Activated CD8-positive, alpha-beta memory T cell treated with anti-CD3 and anti-CD28 coated beads, Interleukin-2, amount 50 U/mL, for 24 hours (primary cell): Measurements from ENCODE around the gene ATP1A2.
"Not testable (repeated sequence)": the region's sequence is repeated elsewhere in the genome, so short reads cannot be mapped to it uniquely, and the experiment has no call there.

Source experiments
- DNase-seq: peaks from one replicate; pipeline ENCODE4 v3.0.0-alpha.2; 2020; ENCODE audit errors: extremely low read depth

The ATP1A2 gene

DNA sequence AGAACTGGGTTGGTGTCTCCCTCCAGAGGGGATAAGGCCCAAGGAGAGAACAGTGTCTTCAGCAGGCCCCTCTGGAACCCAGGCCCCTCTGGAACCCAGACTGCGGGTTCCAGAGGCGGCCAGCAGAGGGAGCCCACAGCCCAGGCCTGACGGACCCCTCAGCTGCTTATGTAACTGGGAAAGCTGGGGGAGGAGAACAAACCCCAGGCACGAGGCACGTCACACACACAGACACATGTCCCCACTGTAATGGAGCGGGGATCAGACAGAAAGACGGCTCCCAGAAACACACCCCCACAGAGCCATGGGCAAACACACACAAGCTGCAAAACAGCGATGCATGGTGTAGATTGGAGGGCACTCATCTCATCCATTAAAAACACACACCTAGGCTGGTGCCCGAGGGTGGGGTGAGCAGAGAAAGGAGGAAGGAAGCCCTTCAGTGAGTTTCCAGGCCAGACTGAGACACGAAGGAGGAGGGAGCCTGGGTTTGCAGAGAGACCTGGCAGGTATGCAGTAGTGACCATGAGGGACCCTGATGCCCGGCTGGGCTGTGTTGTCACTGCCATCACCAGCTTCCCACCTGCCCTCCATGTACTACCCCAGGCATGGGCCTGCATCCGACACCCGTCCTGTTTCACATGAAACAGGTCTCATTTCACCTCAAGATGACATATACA, 14.4 kb upstream of the ATP1A2 start:
- DNase-seq = peak; percentile 42

DNA sequence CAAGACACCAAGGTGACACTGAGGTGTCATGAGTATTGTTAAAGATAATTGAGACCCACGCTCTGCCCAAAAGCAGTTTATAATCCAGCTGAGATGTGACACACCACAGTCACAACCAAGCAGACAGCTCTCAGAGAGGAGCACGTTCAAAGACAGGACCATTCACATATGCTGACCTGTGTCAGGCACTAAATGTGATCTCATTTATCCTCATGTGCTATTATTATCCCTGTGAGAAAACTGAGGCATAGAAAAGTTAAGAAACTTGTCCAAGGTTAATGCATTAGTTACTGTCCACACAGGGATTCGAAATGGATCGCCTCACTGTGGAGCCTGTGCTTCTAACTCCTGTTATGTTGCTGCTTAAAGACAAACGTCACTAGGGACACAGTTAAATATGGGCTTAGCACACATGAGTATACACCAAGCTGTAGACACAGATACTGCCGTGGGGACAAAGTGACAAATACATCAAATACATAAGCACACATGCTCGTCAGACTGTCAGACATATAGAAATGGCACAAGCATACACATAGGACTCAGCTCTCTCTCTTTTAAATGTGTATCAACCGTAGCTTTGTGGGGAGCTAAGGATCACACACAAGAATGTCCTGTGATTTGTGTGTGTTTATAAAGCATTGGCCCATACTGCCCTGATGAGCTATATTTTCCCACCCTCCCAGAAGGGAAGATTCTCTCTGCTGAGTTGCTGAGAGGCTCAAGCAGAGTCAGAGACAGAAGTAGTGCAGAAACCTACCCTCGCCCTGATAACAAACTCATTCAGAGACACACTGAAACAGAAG, 13.6 kb upstream of the ATP1A2 start:
- no peak for DNase-seq

DNA sequence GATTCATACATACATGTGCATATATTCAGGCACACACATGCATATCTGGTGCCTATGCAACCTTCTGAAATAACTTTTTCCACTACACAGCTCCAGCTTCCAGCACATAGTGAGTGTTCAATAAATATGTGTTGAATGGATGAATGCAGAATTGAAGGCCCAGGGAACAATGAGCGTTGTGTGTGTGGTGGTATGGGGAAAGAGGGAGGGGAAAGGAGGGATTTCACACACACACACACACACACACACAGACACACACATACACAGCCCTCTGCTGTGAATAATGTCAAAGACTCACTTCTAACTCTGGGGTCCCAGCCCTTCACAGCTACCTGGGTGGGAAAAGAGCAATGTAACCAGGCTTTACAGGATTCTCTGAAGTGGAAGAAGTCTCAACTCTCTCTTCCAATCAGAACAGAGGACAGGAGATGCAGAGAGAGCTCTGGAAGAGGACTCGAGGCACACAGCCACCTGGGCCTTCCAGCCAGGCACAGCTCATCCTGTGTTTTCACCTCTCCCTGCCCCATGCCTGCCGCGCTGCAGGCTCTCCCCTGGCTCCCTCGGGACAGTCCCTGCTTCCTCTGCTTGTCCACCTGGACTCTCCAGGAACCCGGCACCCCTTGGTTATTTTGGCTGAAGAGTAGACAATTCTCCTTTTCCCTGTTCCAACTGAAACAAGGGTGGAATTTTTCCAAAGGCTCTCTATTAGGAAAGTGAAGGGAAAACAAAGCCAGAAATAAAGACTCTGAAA, 11.7 kb upstream of the ATP1A2 start:
- DNase-seq = no peak

DNA sequence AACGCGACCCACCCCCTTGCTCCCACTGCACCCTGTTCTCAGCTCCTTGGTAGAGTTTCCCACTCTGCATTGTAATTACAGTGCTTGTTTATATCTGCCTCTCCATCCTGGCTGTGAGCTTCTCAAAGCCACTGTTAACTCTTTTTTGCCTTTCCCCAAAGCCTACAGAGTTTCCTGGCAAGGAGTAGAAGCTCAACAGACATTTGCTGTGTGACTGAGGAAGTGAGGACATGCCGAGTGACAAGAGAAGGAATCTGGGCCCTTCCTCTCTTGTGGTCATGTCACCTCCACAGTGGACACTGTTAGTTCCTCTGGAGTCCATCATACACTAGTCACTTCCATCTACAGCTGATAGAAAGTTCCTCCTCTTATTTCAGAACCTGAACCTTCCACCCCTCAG, 11.1 kb upstream of the ATP1A2 start:
- DNase-seq = no peak

DNA sequence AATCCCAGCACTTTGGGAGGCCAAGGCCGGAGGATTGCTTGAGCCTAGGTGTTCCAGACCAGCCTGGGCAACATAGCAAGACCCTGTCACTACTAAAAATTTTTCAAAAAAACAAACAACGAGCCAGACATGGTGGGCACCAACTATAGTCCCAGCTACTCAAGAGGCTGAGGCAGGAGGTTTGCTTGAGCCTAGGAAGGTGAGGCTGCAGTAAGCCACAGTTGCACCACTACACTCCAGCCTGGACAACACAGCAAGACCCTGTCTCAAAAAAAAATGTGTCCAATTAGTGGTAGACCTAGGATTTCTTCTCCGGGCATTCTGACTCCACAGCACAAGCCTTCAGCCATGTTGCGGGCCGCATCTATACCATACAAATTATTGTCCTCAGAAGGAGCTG, 10.4 kb upstream of the ATP1A2 start:
- no peak for DNase-seq

DNA sequence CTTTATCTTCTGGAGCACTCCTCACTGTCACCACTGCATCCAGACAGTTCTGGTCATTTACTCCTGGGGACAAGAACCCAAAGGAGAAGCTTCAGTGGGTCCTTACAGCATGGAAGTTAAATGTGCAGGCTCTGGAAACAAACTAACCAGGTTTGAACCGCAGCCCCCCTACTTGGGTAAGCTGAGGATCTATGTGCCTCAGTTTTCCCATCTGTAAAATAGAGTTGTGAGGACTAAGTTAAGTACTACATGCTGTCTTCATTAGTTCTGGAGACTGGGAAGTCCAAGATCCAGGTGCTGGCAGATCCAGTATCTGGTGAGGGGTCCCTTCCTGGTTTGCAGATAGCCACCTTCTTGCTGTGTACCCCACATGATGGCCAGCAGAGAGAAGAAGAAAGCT, 8.0 kb upstream of the ATP1A2 start:
- DNase-seq = no peak

DNA sequence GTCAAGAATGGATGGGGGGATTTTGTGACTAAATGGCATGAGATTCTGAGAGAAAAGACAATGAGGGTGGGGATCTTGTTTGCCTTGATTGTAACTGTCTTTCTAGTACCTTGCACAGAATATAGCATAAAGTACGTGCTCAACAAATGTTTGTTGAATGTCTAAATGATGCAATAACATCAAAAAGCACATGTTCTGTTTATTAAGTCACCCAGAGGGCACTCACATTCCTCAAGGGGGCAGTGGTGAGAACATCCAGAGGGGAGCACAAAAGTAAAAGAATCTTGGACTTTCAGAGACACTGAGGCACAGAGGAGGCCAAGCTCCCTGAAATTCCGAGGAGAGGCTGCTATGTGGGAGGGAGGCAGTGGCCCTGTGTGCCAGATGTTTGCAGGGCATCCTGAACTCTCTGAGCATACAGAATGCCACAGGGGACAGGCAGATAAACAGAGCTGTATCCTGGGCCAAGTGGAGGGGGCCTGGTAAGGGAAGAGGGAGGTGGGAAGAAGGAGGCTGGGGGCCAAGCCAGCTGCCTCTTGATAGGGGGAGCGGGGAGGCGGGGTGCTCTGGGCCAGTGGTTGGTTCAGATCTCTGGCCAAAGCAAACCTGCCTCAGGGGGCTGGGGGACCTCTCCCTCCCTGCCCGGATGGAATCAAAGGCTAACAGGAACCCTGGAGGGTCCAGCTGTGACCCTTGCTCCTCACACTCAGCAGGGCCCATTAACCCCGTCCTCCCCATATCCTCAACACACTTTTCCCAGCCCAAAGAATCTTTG, 6.5 kb upstream of the ATP1A2 start:
- DNase-seq = no peak

DNA sequence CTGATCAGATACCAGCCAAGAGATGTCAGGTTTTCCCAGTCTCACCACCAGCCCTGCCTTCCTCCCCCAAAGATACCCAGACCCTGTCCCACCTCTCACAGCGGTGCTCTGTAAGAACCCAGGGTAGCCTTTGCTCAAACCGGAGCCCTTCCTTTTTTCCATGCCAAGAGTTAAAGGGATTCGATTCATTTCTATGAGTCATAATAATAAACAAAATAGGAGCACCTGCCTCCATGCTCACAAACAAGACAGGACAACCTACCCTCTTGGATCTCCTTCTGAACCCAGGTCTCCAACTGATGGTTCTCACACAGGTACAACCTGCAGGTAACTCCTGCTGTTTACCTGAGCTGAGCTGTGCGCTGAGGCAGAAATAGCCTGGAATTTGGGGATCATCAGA, 5.9 kb upstream of the ATP1A2 start:
- DNase-seq = no peak

DNA sequence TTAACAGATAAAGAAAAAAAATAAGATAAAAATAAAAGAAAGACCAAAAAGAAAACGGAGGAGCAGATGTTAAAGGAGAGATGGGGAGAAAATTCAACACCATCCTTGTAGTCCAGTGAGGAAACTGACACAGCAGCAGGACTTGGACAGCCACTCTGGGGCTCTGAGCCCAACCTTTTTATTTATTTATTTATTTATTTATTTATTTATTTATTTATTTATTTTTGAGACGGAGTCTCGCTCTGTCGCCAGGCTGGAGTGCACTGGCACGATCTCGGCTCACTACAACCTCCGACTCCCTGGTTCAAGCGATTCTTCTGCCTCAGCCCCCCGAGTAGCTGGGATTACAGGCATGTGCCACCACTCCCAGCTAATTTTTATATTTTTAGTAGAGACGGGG, 4.1 kb upstream of the ATP1A2 start:
- not testable (repeated sequence) for DNase-seq

DNA sequence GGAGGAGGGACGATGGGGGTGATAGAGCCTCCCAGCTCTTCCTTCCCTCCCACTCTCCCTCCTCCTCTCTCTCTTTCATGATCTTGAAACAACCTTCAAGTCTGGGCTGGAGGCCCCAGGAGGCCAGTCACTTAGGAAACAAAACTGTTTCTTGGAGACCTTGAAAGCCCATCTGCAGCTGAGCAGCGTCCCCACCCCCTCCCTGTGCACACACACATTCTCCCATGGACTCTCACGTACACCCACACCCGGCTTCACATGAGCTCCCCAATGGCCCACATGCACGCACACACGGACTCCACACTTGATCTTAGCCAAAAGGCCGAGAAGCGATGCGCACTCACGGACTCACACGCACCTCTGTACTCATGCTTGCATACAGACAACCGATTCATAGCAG, 3.2 kb upstream of the ATP1A2 start:
- DNase-seq = no peak

DNA sequence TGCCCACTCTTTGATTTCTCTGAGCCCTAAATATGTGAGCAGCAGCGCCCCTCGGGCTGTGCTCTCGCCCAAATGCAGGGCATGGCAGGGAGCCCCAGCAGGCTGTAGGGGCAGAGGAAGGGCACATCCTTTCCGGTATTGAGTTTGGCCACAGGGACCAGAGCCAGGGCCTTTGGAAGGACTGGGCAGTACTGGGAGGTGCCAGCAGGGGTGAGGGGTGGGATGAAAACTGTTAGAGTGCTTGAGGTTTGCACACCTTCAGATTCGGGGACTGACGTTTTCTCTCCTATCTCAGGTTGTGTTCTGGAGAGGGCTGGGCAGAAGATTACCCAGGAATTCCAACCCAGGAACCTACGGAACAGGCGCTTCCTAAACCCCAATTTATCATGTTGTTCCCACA, 2.2 kb upstream of the ATP1A2 start:
- no peak for DNase-seq

DNA sequence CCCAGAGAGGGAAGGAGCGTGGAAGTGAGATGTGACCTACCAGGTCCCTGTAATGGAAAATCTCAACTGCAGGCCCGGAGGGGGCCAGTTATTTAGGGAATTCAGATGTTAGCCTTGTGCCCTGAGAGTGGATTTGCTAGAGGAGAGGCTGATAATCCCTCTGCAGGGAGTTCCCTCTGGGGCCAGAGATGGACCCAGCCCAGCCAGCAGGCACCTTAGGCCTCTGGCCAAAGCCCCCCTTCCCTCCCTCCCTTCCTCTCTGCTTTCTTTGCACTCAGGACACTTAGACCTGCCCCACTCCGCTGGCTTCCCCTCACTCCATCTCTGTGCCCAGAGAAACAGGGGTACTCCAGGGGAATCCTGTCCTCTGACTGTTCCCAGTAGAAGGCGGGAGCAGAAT, 1.5 kb upstream of the ATP1A2 start:
- DNase-seq = no peak

DNA sequence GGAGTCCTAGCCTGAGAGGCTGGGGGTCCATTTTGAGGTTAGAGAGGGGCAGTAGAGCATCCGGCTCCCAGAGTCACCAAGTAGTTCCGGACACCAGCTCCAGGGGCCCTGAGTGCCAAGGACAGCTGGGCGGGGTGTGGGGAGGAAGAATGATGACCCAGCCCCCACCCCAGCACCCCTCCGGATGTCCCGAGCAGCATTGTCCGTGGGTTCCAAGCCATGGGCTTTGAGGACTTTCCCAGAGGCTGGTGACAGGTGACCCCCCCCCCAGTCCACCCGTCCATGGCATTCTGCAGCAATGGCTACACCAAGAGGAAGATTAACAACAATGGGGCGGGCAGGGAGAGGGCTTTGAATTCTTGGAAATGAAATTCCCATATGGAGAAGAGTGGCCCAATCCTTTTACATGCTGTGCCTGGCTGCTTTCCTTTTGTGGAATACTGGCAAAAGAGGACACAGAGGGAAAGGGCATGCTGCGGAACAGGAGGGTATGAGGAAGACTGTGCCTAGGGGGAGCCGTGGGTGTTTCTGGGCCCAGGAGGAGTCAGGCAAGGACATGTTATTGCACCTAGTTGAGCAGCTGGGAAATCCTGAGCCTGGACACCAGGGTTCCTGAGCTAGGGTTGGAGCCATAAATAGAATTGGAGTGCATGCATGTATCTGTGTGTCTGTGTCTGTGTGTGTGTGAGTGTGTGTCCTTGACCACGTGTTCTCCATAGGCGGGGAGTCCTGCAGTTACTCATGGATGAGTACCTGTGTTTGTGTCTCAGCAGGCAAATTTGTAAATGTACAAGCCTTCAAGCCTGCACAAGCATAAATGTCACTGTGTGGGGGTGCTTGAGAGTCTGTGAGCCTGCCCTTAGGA, 956 bp downstream of the ATP1A2 start:
- DNase-seq = no peak

DNA sequence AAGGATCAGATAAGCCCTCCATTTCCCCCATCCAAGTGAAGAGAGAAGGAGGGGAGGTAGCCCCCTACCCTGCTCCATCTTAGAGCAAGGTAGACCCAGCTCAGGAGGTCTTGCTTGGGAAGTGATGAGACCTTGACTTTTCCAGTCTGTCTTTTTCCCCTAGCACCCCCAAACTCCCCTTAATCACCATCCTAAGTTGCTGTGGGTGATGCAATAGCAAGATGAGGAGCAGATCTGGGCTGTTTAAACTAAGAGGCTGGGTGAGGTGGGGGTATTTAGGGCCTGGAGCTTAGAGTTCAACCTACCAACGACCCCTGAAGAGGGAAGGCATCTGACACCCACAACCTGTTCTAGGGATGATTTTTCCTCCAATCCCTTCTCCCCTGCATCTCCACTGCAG, 1.7 kb downstream of the ATP1A2 start:
- no peak for DNase-seq

DNA sequence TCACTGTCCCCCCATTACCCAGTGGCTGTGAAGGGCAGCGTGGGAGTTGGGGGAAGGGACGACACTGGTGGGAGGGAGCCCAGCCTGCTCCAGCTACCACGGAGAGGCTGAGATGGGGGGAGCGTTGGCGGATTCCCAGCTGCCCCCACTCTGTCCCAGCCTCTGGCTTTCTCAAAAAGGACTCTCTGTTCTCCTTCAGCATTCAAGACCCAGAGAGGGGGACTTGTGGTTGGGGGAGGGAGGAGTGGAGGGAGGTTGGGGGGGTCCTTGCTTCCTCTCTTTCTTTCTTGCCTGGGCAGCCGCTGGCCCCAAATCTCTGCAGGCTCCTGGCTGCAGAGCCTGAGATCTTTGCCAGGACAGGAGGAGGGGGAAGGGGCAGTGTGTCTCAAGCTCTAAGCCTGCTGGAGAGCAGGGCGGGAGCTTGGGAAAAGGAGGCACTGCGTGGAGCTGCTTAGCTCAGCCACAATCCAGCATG, 2.2 kb downstream of the ATP1A2 start:
- no peak for DNase-seq

DNA sequence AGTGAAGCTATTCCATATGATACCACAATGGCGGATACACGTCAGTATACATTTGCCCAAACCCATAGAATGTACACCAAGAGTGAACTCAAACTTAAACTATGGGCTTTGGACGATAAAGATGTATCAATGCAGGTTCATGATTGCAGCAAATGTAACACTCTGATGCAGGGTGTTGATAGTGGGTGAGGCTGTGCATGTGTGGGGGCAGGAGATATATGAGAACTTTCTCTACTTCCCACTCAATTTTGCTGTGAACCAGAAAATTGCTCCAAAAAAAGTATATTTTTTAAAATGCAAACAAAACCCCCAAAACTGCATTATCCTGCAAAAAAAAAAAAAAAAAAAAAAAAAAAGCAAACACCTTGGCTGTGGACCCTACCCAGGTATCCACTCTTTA, 3.4 kb downstream of the ATP1A2 start:
- no peak for DNase-seq

DNA sequence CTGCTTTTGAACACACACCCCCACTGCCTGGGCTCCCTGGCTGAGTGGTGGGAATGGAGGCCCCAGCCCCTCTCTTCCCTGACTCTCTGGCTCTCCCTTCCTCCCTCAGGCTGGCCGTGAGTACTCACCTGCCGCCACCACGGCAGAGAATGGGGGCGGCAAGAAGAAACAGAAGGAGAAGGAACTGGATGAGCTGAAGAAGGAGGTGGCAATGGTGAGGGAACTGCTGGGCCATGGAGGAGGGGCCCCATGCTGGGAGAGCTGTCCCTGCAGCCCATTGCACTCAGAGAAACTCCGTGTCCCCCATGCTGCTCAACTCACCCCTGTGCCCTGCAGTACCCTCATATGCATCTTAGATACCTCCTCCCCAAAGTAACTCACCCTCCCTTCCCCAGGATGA, 5.2 kb downstream of the ATP1A2 start:
- no peak for DNase-seq

DNA sequence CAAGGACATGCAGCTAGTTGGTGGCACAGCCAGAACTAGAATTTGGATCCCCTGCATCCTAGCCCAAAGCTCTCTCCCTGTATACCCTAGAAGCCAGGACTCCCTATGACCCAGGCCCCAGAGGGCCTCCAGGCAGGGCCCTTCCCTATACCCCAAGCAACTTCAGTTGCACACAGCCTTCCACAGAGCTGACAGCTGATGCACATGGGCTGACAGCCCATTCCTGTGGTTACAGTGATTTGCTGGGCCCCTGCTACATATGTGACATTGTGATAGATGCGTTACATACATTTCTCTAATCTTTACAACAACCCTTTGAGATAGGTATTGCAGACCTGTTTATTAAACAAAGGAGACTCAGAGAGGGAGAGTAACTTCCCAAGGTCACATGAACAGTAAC, 5.8 kb downstream of the ATP1A2 start:
- DNase-seq = no peak

DNA sequence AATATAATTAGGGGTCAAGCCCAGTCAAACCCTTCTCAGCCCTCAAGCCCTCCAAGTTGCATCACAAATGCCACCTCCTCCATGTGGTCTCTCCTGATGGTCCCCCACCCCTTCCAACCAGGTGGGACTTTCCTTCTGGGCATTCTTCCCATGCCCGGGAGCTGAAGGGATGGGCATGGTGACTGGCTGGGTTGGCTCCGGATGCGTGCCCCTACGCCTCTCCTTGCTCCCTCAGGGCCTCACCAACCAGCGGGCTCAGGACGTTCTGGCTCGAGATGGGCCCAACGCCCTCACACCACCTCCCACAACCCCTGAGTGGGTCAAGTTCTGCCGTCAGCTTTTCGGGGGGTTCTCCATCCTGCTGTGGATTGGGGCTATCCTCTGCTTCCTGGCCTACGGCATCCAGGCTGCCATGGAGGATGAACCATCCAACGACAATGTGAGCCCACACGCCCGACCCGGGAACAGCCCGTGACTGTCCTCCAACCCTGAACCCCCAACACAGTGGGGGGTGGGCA, 7.5 kb downstream of the ATP1A2 start:
- DNase-seq = no peak

DNA sequence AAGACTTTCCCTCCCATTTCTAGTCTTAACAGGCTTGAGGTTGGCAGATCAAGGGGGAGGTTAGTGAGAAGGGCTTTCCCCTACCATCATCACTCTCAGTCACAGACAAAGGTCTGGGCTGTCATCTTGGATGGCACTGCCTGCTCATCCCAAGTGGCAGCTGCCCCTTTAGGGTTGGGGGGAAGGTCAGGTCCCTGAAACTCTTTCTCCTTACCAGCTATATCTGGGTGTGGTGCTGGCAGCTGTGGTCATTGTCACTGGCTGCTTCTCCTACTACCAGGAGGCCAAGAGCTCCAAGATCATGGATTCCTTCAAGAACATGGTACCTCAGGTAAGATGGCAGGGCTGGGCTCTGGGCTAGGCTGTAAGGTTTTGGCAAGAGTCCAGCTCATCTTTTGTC, 8.2 kb downstream of the ATP1A2 start:
- DNase-seq = no peak
